MM.1S (cell line): Measurements from ENCODE around the gene MTA3.
"Not testable (repeated sequence)": the region's sequence is repeated elsewhere in the genome, so short reads cannot be mapped to it uniquely, and the experiment has no call there.

Experiments used
- DNase-seq: peaks from one replicate; pipeline ENCODE4 v3.0.0-alpha.2; 2015
- H2AFZ ChIP-seq: fragments of 300-600 bp; sonication (generic); 2 replicates; pipeline ENCODE4 v1.6.0; 2016; ENCODE audit warnings: antibody characterized with exemption, low read length
- H3F3A ChIP-seq: fragments of 300-600 bp; sonication (generic); 2 replicates; pipeline ENCODE4 v1.6.1; 2016; ENCODE audit warnings: mild to moderate bottlenecking, antibody characterized with exemption, low read length, moderate library complexity, mixed read lengths; ENCODE audit not compliant: insufficient read depth
- H3K27ac ChIP-seq: fragments of 300-600 bp; sonication (generic); 2 replicates; pipeline ENCODE4 v1.5.1; 2016; ENCODE audit warnings: mild to moderate bottlenecking, low read length
- H3K27me3 ChIP-seq: fragments of 300-600 bp; sonication (generic); replicated peaks from 2 replicates; pipeline ENCODE4 v1.6.0; 2016; ENCODE audit warnings: low read length; ENCODE audit not compliant: insufficient read depth
- H3K36me3 ChIP-seq: fragments of 300-600 bp; sonication (generic); replicated peaks from 2 replicates; pipeline ENCODE4 v1.6.1; 2016; ENCODE audit warnings: mild to moderate bottlenecking, low read length, mixed read lengths; ENCODE audit not compliant: insufficient read depth
- H3K4me1 ChIP-seq: fragments of 300-600 bp; sonication (generic); 2 replicates; pipeline ENCODE4 v1.6.1; 2016; ENCODE audit warnings: low read length, mixed read lengths
- H3K4me2 ChIP-seq: fragments of 300-600 bp; sonication (generic); 2 replicates; pipeline ENCODE4 v1.6.0; 2016; ENCODE audit warnings: low read depth, low read length
- H3K4me3 ChIP-seq: fragments of 300-600 bp; sonication (generic); 2 replicates; pipeline ENCODE4 v1.5.1; 2016; ENCODE audit warnings: low read length, mixed read lengths
- H3K79me2 ChIP-seq: fragments of 300-600 bp; sonication (generic); 2 replicates; pipeline ENCODE4 v1.6.1; 2016; ENCODE audit warnings: mixed run types, low read length, mixed read lengths
- H3K9ac ChIP-seq: fragments of 300-600 bp; sonication (generic); 2 replicates; pipeline ENCODE4 v1.6.1; 2016; ENCODE audit warnings: low read length, mixed read lengths
- H3K9me2 ChIP-seq: fragments of 300-600 bp; sonication (generic); replicated peaks from 2 replicates; pipeline ENCODE4 v1.6.1; 2016; ENCODE audit warnings: mild to moderate bottlenecking, low read length, mixed read lengths; ENCODE audit not compliant: insufficient read depth
- H3K9me3 ChIP-seq: fragments of 300-600 bp; sonication (generic); replicated peaks from 2 replicates; pipeline ENCODE4 v1.6.1; 2016; ENCODE audit warnings: mild to moderate bottlenecking, low read length, mixed read lengths; ENCODE audit not compliant: insufficient read depth
- H4K20me1 ChIP-seq: fragments of 300-600 bp; sonication (generic); 2 replicates; pipeline ENCODE4 v1.6.1; 2016; ENCODE audit warnings: mild to moderate bottlenecking, low read length, moderate library complexity, mixed read lengths; ENCODE audit not compliant: insufficient read depth
- CTCF ChIP-seq: fragments of 300-600 bp; sonication (generic); IDR thresholded peaks from 2 replicates; pipeline ENCODE4 v1.5.1; 2016; ENCODE audit warnings: antibody characterized with exemption, low read length, mixed read lengths
- EZH2 ChIP-seq: fragments of 300-600 bp; sonication (generic); optimal IDR thresholded peaks from 2 replicates; pipeline ENCODE3; 2017; ENCODE audit warnings: low read depth, mild to moderate bottlenecking, antibody characterized with exemption, low read length, mixed read lengths
- EZH2phosphoT487 ChIP-seq: fragments of 300-600 bp; sonication (generic); IDR thresholded peaks from 2 replicates; pipeline ENCODE4 v1.6.1; 2018; ENCODE audit warnings: antibody characterized with exemption, low read length

MTA3 gene

GRCh38 chr2:42618972-42619371 is 50.5 kb downstream of the MTA3 start:
- TF ChIP-seq EZH2 (no peak), CTCF (no peak), EZH2phosphoT487 (no peak)
- H3K4me3 ChIP-seq, result no peak overlapping the region
- no peaks in the 10 kb centered on the region for H3K36me3 ChIP-seq
- no peaks in the 10 kb centered on the region for H3F3A ChIP-seq
- H3K9ac ChIP-seq, result no peak overlapping the region
- DNase-seq, result no peak
- no peak overlapping the region for H3K27ac ChIP-seq
- no peaks in the 10 kb centered on the region for H3K9me3 ChIP-seq
- H3K4me1 ChIP-seq, result no peaks in the 10 kb centered on the region
- no peak overlapping the region for H3K4me2 ChIP-seq
- H3K79me2 ChIP-seq, result no peaks in the 10 kb centered on the region
- no peaks in the 10 kb centered on the region for H3K9me2 ChIP-seq
- H3K27me3 ChIP-seq, result no peaks in the 10 kb centered on the region
- H2AFZ ChIP-seq, result no peak overlapping the region
- no peaks in the 10 kb centered on the region for H4K20me1 ChIP-seq

GRCh38 chr2:42621626-42622025 is 53.2 kb downstream of the MTA3 start:
- not testable (repeated sequence) for H2AFZ ChIP-seq, H3K27me3 ChIP-seq, H3K9me3 ChIP-seq, H3K9me2 ChIP-seq, H3K79me2 ChIP-seq, H3F3A ChIP-seq, H3K27ac ChIP-seq, H3K4me1 ChIP-seq, H4K20me1 ChIP-seq, DNase-seq, H3K36me3 ChIP-seq, H3K9ac ChIP-seq, H3K4me3 ChIP-seq, H3K4me2 ChIP-seq

- no peak overlapping the region for H2AFZ ChIP-seq
- H3K36me3 ChIP-seq, result no peaks in the 10 kb centered on the region
- DNase-seq, result no peak
- H3K79me2 ChIP-seq, result no peaks in the 10 kb centered on the region
- H3K27me3 ChIP-seq, result no peaks in the 10 kb centered on the region
- no peaks in the 10 kb centered on the region for H3K9me2 ChIP-seq
- no peak overlapping the region for H3K4me2 ChIP-seq
- TF ChIP-seq EZH2phosphoT487 (no peak), EZH2 (no peak), CTCF (no peak)
- no peaks in the 10 kb centered on the region for H3F3A ChIP-seq
- no peak overlapping the region for H3K9ac ChIP-seq
- H3K4me3 ChIP-seq, result no peak overlapping the region
- H3K4me1 ChIP-seq, result no peaks in the 10 kb centered on the region
- no peaks in the 10 kb centered on the region for H3K9me3 ChIP-seq
- no peak overlapping the region for H3K27ac ChIP-seq
- H4K20me1 ChIP-seq, result no peaks in the 10 kb centered on the region
These were observed 54.7 kb downstream of the MTA3 start for GRCh38 chr2:42622943-42623676.

GRCh38 chr2:42624047-42624446 is 55.6 kb downstream of the MTA3 start:
- no peak overlapping the region for H3K27ac ChIP-seq
- H3K9me3 ChIP-seq, result no peaks in the 10 kb centered on the region
- H3K9me2 ChIP-seq, result no peaks in the 10 kb centered on the region
- H2AFZ ChIP-seq, result no peak overlapping the region
- H3K9ac ChIP-seq, result no peak overlapping the region
- H3F3A ChIP-seq, result no peaks in the 10 kb centered on the region
- H4K20me1 ChIP-seq, result no peaks in the 10 kb centered on the region
- no peak for DNase-seq
- no peak overlapping the region for H3K4me3 ChIP-seq
- no peaks in the 10 kb centered on the region for H3K4me1 ChIP-seq
- H3K36me3 ChIP-seq, result no peaks in the 10 kb centered on the region
- H3K4me2 ChIP-seq, result no peak overlapping the region
- H3K79me2 ChIP-seq, result no peaks in the 10 kb centered on the region
- H3K27me3 ChIP-seq, result no peaks in the 10 kb centered on the region
- no peak for TF ChIP-seq EZH2
- TF ChIP-seq EZH2phosphoT487, result no peak
- no peak for TF ChIP-seq CTCF

GRCh38 chr2:42628024-42628423 is 59.6 kb downstream of the MTA3 start:
- not testable (repeated sequence) for H3K27ac ChIP-seq, H3K4me3 ChIP-seq, H3K27me3 ChIP-seq, H2AFZ ChIP-seq, H3K79me2 ChIP-seq, H3K9ac ChIP-seq, H3K4me1 ChIP-seq, H3K4me2 ChIP-seq, H3K9me2 ChIP-seq, H3K36me3 ChIP-seq, H3F3A ChIP-seq, DNase-seq, H3K9me3 ChIP-seq, H4K20me1 ChIP-seq
